Hepatocyte (in vitro differentiated cells): ENCODE measurements around the gene TNNT3. TPM values are rescaled to one million over a fixed set of nuclear protein-coding genes. Genes with fewer than 3 reads are reported as not detected.

Source experiments
- DNase-seq: peaks from one replicate; pipeline ENCODE4 v3.0.0-alpha.2; 2016; ENCODE audit warnings: low spot score
- H2AFZ ChIP-seq: fragments of 200-600 bp; sonication (generic); 2 replicates; pipeline ENCODE4 v1.6.0; 2016; ENCODE audit warnings: antibody characterized with exemption, mild to moderate bottlenecking
- H3K27ac ChIP-seq: fragments of 200-600 bp; sonication (generic); 2 replicates; pipeline ENCODE4 v1.5.1; 2016; ENCODE audit warnings: mild to moderate bottlenecking
- H3K27me3 ChIP-seq: fragments of 200-600 bp; sonication (generic); 2 replicates; pipeline ENCODE4 v1.6.1; 2016
- H3K36me3 ChIP-seq: fragments of 200-600 bp; sonication (generic); replicated peaks from 2 replicates; pipeline ENCODE4 v1.5.1; 2016; ENCODE audit warnings: low read depth; ENCODE audit not compliant: insufficient read depth
- H3K4me1 ChIP-seq: fragments of 200-600 bp; sonication (generic); 2 replicates; pipeline ENCODE4 v1.5.1; 2016; ENCODE audit warnings: mild to moderate bottlenecking, moderate library complexity; ENCODE audit not compliant: insufficient read depth
- H3K4me2 ChIP-seq: fragments of 200-600 bp; sonication (generic); 2 replicates; pipeline ENCODE4 v1.6.0; 2016
- H3K4me3 ChIP-seq: fragments of 200-600 bp; sonication (generic); 2 replicates; pipeline ENCODE4 v1.5.1; 2016; ENCODE audit warnings: mild to moderate bottlenecking
- H3K79me2 ChIP-seq: fragments of 200-600 bp; sonication (generic); 2 replicates; pipeline ENCODE4 v1.6.0; 2017; ENCODE audit warnings: mild to moderate bottlenecking
- H3K9me2 ChIP-seq: fragments of 200-600 bp; sonication (generic); replicated peaks from 2 replicates; pipeline ENCODE4 v1.6.0; 2017; ENCODE audit warnings: mild to moderate bottlenecking; ENCODE audit not compliant: insufficient read depth
- H3K9me3 ChIP-seq: fragments of 200-600 bp; sonication (generic); 2 replicates; pipeline ENCODE4 v1.5.1; 2016; ENCODE audit warnings: low read depth, mild to moderate bottlenecking
- H4K20me1 ChIP-seq: fragments of 200-600 bp; sonication (generic); 2 replicates; pipeline ENCODE4 v1.6.0; 2016; ENCODE audit warnings: mild to moderate bottlenecking; ENCODE audit not compliant: insufficient read depth, poor library complexity, severe bottlenecking
- EZH2 ChIP-seq: fragments of 200-600 bp; sonication (generic); IDR thresholded peaks from 2 replicates; pipeline ENCODE4 v1.6.1; 2016; ENCODE audit warnings: antibody characterized with exemption, mild to moderate bottlenecking, borderline replicate concordance
- EZH2phosphoT487 ChIP-seq: fragments of 200-600 bp; sonication (generic); IDR thresholded peaks from one replicate; pipeline ENCODE4 v1.6.1; 2018; ENCODE audit warnings: antibody characterized with exemption, mild to moderate bottlenecking, low read depth, moderate library complexity; ENCODE audit not compliant: unreplicated experiment, severe bottlenecking
- WGBS: methylation state at CpG from one replicate; pipeline ENCODE4 v1.1.6; 2016; ENCODE audit warnings: low lambda C conversion rate; ENCODE audit errors: missing lambda C conversion rate; 5-methylcytosine and 5-hydroxymethylcytosine counted together
- polyA plus RNA-seq: library from polyadenylated mRNA; unstranded; fragments of >200 nt; fragmentation: Nextera tagmentation; extraction: Ambion mirVana; gene quantifications from 2 replicates; pipeline ENCODE4 v1.2.1, GENCODE V29; 2016
- total RNA-seq: library from RNA; depleted of rRNA; stranded (reverse); fragments of >200 nt; gene quantifications from 2 replicates; pipeline ENCODE4 v1.2.3, GENCODE V29; 2014
- TF ChIP-seq, protein P1 (sequence below): fragments of 200-600 bp; sonication (generic); IDR thresholded peaks from 2 replicates; pipeline ENCODE4 v1.5.1; 2016; ENCODE audit warnings: antibody characterized with exemption, mild to moderate bottlenecking; ENCODE audit not compliant: poor library complexity

Gene TNNT3
- total and polyA plus RNA-seq, 2 experiments from 2014 or later: 19.2 to 29.9 TPM

- Histone ChIP-seq H3K79me2 (no peaks in the 10 kb centered on the region), H3K36me3 (no peaks in the 10 kb centered on the region), H4K20me1 (no peaks in the 10 kb centered on the region), H3K4me2 (no peak overlapping the region), H3K4me3 (no peak overlapping the region), H3K27me3 (no peaks in the 10 kb centered on the region), H3K9me3 (no peaks in the 10 kb centered on the region), H3K27ac (no peak overlapping the region), H3K9me2 (no peaks in the 10 kb centered on the region), H2AFZ (no peak overlapping the region), H3K4me1 (peaks cover 22% of the 10 kb centered on the region)
- peak; percentile 6 for DNase-seq
- TF ChIP-seq EZH2: no peak
- TF ChIP-seq, protein P1, sequence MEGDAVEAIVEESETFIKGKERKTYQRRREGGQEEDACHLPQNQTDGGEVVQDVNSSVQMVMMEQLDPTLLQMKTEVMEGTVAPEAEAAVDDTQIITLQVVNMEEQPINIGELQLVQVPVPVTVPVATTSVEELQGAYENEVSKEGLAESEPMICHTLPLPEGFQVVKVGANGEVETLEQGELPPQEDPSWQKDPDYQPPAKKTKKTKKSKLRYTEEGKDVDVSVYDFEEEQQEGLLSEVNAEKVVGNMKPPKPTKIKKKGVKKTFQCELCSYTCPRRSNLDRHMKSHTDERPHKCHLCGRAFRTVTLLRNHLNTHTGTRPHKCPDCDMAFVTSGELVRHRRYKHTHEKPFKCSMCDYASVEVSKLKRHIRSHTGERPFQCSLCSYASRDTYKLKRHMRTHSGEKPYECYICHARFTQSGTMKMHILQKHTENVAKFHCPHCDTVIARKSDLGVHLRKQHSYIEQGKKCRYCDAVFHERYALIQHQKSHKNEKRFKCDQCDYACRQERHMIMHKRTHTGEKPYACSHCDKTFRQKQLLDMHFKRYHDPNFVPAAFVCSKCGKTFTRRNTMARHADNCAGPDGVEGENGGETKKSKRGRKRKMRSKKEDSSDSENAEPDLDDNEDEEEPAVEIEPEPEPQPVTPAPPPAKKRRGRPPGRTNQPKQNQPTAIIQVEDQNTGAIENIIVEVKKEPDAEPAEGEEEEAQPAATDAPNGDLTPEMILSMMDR: no peak
- no peak for TF ChIP-seq EZH2phosphoT487
- WGBS: 86% methylated on average over 12 of the region's 14 CpGs
Observed at GRCh38 chr11:1922481-1923081, 3.1 kb downstream of the TNNT3 start.

DNA sequence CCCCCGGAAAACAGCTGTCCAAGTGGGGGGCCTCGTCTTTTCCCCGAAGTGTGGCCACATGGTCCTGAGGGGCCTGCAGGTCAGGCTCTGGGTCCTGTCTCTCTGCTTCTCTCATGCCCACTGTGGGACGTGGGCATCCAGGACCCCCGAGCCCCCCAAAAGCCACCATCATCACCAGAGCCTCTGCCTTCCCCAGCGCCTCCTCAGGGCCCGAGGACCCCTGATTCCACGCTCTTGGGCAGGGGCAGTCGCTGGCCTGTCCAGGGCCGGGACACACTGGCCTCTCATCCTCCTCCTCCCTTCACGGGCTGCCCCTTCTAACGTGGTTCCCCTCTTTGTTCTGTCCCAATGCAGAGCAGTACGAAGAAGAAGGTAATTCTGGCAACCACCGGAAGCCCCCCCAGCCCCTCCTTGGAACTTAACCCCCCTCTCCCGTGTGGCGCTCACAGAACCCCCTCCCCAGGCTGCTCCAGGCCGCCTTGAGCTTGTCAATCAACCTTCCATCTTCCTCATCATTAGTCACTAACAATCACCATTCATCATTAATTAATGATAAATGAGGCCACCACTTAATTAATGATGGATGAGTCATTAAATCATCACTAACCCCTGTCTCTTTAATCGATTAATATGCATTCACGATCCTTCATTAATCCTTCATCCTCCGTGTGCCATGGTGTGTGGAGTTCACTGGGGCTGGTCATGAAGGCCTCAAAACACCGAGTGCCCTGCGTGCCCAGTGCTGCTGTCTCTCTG, 3.9 kb downstream of the TNNT3 start:
- Histone ChIP-seq H3K4me3 (no peak overlapping the region), H2AFZ (no peak overlapping the region), H4K20me1 (no peaks in the 10 kb centered on the region), H3K9me3 (no peaks in the 10 kb centered on the region), H3K79me2 (no peaks in the 10 kb centered on the region), H3K36me3 (no peaks in the 10 kb centered on the region), H3K9me2 (no peaks in the 10 kb centered on the region), H3K4me2 (no peak overlapping the region), H3K4me1 (peaks cover 30% of the 10 kb centered on the region), H3K27ac (no peak overlapping the region), H3K27me3 (no peaks in the 10 kb centered on the region)
- WGBS: 94% methylated on average over 20 of the region's 22 CpGs
- TF ChIP-seq EZH2: no peak
- TF ChIP-seq, protein P1: no peak
- TF ChIP-seq EZH2phosphoT487: no peak
- no peak for DNase-seq

DNA sequence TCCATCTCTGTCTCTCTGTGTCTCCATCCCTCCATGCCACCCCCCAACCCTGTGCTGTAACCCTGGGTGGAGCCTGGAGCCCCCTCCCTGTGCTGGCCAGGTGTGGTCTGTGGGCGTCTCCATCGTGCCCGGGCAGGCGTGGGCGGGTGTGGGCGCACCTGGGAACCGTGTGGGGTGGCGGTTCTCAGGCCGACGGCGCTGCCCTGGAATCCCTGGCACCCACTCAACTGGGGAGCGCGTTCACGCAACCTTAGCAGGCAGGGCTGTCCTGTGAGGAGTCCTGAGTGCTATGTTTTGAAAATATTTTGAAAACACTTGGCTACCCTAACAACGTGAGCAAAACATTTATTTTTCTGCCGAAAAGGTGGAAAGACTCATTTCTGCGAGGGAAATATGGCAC, 4.7 kb downstream of the TNNT3 start:
- no peak overlapping the region for H2AFZ ChIP-seq
- no peak for TF ChIP-seq EZH2
- no peak for TF ChIP-seq EZH2phosphoT487
- TF ChIP-seq, protein P1: no peak
- no peaks in the 10 kb centered on the region for H3K9me3 ChIP-seq
- H3K4me1 ChIP-seq: peaks cover 30% of the 10 kb centered on the region
- H3K36me3 ChIP-seq: no peaks in the 10 kb centered on the region
- H3K4me3 ChIP-seq: no peak overlapping the region
- WGBS: 92% methylated on average over 17 of the region's 17 CpGs
- H3K4me2 ChIP-seq: no peak overlapping the region
- H3K79me2 ChIP-seq: no peaks in the 10 kb centered on the region
- no peak overlapping the region for H3K27ac ChIP-seq
- no peaks in the 10 kb centered on the region for H3K9me2 ChIP-seq
- no peaks in the 10 kb centered on the region for H3K27me3 ChIP-seq
- no peaks in the 10 kb centered on the region for H4K20me1 ChIP-seq
- DNase-seq: peak; percentile 3
